Psoas muscle (tissue), 8 donors: ENCODE data around the gene DYRK3. TPM values are rescaled to one million over a fixed set of nuclear protein-coding genes. Genes with fewer than 3 reads are reported as not detected.

ENCODE experiments used
- ATAC-seq, 4 donors: fragments of 200-7000 bp; cut with Tn5 transposase; one replicate each; pipeline ENCODE4 v1.9.1; 2020; ENCODE audit warnings: moderate library complexity in 3 of 4, mild to moderate bottlenecking in 2 of 4
- DNase-seq, 2 donors: peaks; one replicate each; pipeline ENCODE4 v3.0.0-alpha.2; 2020
- H3K27ac ChIP-seq: fragments of 200-600 bp; one replicate; pipeline ENCODE4 v1.8.0; 2022
- H3K27me3 ChIP-seq, 3 donors: fragments of 200-600 bp in 1 of 3; one replicate each; pipeline versions ENCODE4 v1.6.1 to v1.8.0; 2013 to 2022; ENCODE audit warnings: low read length in 2 of 3, mild to moderate bottlenecking in 2 of 3, moderate library complexity in 1 of 3; ENCODE audit not compliant: insufficient read depth in 3 of 3
- H3K36me3 ChIP-seq, 2 donors: fragments of 200-600 bp in 1 of 2; one replicate each; pipeline versions ENCODE4 v1.6.1 to v1.8.0; 2013 to 2022; ENCODE audit warnings: low read depth in 1 of 2, mild to moderate bottlenecking in 1 of 2, moderate library complexity in 1 of 2; ENCODE audit not compliant: insufficient read depth in 1 of 2
- H3K4me1 ChIP-seq: fragments of 200-600 bp; one replicate; pipeline ENCODE4 v1.8.0; 2022
- H3K4me3 ChIP-seq: fragments of 200-600 bp; one replicate; pipeline ENCODE4 v1.8.0; 2022; ENCODE audit warnings: mild to moderate bottlenecking
- H3K9me3 ChIP-seq: fragments of 200-600 bp; one replicate; pipeline ENCODE4 v1.8.0; 2022
- WGBS, 3 donors: extraction: QIAGEN DNeasy Blood & Tissue Kit; methylation state at CpG; one replicate each; pipeline versions ENCODE4 v1.1.6 to v1.1.7; 2013; 5-methylcytosine and 5-hydroxymethylcytosine counted together
- intact Hi-C, 2 donors: fragments of 100-400 bp; cut with DNase I; formaldehyde crosslinking; loops; one replicate each; pipeline versions ENCODE4 v1.11.0 to v1.14.2; 2022
- polyA plus RNA-seq, 3 donors: library from polyadenylated mRNA; stranded (reverse); fragments of 200-250 nt; gene quantifications; one replicate each; pipeline ENCODE4 v1.2.3, GENCODE V29; 2013
- total RNA-seq, 4 donors: library from RNA; stranded (reverse); fragmentation: NEBNext Ultra II Directional in 2 of 4; extraction: Animal tissue kit (Norgen Biotek cat#: 25700) in 2 of 4; gene quantifications; one replicate each; pipeline versions ENCODE4 v1.2.1 to v1.2.4, GENCODE V29; 2021 to 2023
- TF ChIP-seq, protein P1 (sequence below): fragments of 200-600 bp; IDR thresholded peaks from one replicate; pipeline ENCODE4 v1.8.0; 2022; ENCODE audit warnings: antibody characterized with exemption
- donor health status: healthy with polysubstance abuse.
- donor health status: DM: no; HTN: no; CAD: no; lungs with moderate emphysema.
- donor health status: Bipolar disorder and iron deficiency.
- donor health status: healthy.
- donor health status: DM: yes; HTN: yes; CAD: no.
- donor health status: DM: no; HTN: no; CAD: no.
- donor health status: DM: no; HTN: no; CAD: no.
- donor health status: DM: yes; HTN: yes; CAD: no.

The DYRK3 gene
- total and polyA plus RNA-seq, 7 donors, result 0.25 to 2.0 (median 1.2) TPM

DNA sequence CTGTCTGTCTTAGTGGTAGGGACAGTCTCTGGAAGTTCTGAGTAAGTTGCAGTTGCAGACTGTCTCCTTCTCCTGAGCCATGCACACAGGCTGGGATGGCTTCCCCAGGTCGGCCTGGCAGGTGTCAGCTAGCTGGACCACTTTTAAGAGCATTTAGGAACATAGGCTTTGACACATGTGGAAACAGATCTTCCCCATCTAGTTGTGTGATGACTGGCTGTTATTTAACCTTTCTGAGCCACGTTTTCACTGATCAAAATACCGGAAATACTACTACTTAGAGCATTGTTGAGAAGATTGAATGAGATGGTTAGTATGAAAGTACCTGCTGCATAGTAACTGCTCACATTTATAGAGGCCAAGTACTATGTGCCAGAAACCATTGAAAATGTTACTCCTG is 43.2 kb downstream of the DYRK3 start:
- no peaks in the 10 kb centered on the region for H3K36me3 ChIP-seq
- H3K27me3 ChIP-seq, result no peaks in the 10 kb centered on the region
- 81 to 85% (median 82%) methylated on average over 3 of the region's 3 CpGs for WGBS, 3 donors
- DNase-seq, result no peak
- ATAC-seq, result no peak
- intact Hi-C loops, result no loop called here
- H3K4me3 ChIP-seq, result no peak overlapping the region
- TF ChIP-seq, protein P1, sequence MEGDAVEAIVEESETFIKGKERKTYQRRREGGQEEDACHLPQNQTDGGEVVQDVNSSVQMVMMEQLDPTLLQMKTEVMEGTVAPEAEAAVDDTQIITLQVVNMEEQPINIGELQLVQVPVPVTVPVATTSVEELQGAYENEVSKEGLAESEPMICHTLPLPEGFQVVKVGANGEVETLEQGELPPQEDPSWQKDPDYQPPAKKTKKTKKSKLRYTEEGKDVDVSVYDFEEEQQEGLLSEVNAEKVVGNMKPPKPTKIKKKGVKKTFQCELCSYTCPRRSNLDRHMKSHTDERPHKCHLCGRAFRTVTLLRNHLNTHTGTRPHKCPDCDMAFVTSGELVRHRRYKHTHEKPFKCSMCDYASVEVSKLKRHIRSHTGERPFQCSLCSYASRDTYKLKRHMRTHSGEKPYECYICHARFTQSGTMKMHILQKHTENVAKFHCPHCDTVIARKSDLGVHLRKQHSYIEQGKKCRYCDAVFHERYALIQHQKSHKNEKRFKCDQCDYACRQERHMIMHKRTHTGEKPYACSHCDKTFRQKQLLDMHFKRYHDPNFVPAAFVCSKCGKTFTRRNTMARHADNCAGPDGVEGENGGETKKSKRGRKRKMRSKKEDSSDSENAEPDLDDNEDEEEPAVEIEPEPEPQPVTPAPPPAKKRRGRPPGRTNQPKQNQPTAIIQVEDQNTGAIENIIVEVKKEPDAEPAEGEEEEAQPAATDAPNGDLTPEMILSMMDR, result no peak
- H3K27ac ChIP-seq, result no peak overlapping the region
- no peaks in the 10 kb centered on the region for H3K9me3 ChIP-seq
- peaks cover 32% of the 10 kb centered on the region for H3K4me1 ChIP-seq

DNA sequence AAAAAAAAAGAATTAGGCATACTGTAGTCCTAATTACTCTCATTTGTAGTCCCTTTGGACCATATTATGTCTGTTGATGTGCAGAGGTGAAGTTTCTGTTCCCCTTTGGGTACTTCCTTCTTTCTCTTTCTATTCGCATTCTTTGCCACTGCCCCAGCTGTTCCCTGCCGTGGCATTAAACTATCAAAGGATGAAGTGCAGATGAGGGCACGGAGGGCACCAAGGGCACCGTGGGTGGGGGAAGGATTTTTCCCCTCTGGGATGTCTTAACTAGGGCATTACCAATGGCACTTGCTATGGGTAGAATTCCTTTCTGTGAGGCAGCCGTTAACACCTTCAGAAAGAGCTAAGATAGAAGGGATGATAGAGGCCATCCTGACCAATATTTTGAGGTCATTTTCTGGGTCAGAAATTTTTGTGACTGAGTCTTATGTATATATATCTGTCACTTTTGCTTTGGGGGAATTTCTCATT is 44.4 kb downstream of the DYRK3 start:
- no peaks in the 10 kb centered on the region for H3K27me3 ChIP-seq
- no peak overlapping the region for H3K27ac ChIP-seq
- peaks cover 29% of the 10 kb centered on the region for H3K4me1 ChIP-seq
- ATAC-seq (no peak), DNase-seq (no peak)
- intact Hi-C loops, result no loop called here
- no peaks in the 10 kb centered on the region for H3K9me3 ChIP-seq
- WGBS, 3 donors, result 39 to 54% (median 40%) methylated on average over 5 of the region's 5 CpGs
- TF ChIP-seq, protein P1, result no peak
- no peaks in the 10 kb centered on the region for H3K36me3 ChIP-seq
- no peak overlapping the region for H3K4me3 ChIP-seq

DNA sequence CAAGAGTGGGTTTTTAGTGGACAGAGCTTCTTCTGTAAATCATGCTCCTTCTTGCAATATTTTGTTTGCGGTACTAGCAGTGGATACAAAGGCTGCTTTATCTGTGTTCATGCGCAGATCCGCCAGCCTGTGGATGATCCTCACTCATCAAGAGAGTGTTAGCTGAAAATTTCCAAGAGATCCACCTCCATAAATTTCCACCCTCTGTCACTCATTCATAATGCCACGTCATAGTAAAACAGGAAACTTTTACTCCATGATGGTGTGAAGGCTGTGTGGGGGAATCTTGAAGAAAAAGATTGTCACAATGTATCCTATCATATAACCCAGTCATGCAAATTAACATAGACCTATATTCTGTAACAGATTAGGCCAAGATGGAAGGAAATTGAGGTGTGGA is 44.9 kb downstream of the DYRK3 start:
- TF ChIP-seq, protein P1, result no peak
- H3K9me3 ChIP-seq, result no peaks in the 10 kb centered on the region
- no peak for ATAC-seq
- intact Hi-C loops, result no loop called here
- no peak overlapping the region for H3K27ac ChIP-seq
- no peak overlapping the region for H3K4me3 ChIP-seq
- H3K4me1 ChIP-seq, result peaks cover 24% of the 10 kb centered on the region
- no peaks in the 10 kb centered on the region for H3K27me3 ChIP-seq
- no peaks in the 10 kb centered on the region for H3K36me3 ChIP-seq
- no peak for DNase-seq
- 74 to 89% (median 82%) methylated on average over 4 of the region's 4 CpGs for WGBS, 3 donors

DNA sequence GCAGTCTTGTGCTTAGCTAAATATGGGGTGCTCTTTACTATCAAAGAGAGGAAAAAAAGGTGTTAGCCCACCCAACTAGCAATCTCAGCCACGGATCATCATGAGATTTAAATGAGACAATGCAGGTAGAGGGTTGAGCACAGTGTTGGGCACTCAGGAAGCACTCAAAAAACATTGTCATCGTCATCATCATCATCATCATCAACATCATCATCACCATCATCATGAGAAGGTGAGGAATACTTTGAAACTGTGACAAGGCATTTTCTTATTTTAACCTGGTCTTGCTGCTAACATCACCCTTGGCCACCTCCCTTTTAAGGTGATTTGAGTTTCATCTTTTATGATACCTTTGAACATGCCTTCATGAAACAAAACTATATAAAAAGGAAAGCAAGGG is 46.0 kb downstream of the DYRK3 start:
- intact Hi-C loops, result no loop called here
- Histone ChIP-seq H3K27ac (no peak overlapping the region), H3K36me3 (no peaks in the 10 kb centered on the region), H3K4me3 (no peak overlapping the region), H3K9me3 (no peaks in the 10 kb centered on the region), H3K4me1 (peaks cover 14% of the 10 kb centered on the region), H3K27me3 (no peaks in the 10 kb centered on the region)
- 59 to 77% (median 69%) methylated on average over 2 of the region's 2 CpGs for WGBS, 3 donors
- no peak for DNase-seq
- no peak for ATAC-seq
- TF ChIP-seq, protein P1, result no peak

DNA sequence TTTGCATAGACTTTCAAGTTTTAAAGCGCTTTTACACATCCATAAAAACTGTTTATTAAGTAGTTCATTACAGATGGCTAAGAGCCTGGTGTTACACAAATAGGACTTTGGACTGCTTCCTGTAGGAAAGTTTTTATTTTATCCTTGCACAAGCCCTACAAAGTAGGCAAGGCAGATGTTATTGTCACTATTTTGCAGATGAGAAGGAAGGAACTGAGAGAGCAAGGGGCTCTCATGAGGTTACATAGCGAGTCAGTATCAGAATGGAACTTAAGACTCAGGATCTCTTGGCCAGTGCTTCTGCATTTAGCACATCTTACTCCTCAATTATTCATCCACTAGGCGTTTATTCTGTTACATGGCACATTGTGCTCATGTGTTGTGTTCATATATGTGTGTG is 46.8 kb downstream of the DYRK3 start:
- DNase-seq, result no peak
- no peak for ATAC-seq
- intact Hi-C loops, result no loop called here
- no peak overlapping the region for H3K4me3 ChIP-seq
- H3K27me3 ChIP-seq, result no peaks in the 10 kb centered on the region
- no peaks in the 10 kb centered on the region for H3K9me3 ChIP-seq
- TF ChIP-seq, protein P1, result no peak
- WGBS, 3 donors, result 72 to 75% (median 73%) methylated on average over 3 of the region's 3 CpGs
- H3K4me1 ChIP-seq, result peaks cover 15% of the 10 kb centered on the region
- no peak overlapping the region for H3K27ac ChIP-seq
- no peaks in the 10 kb centered on the region for H3K36me3 ChIP-seq
